C4-2B (cell line): ENCODE measurements around the gene RAP1GAP.

Experiments
- H3K27ac ChIP-seq: fragments of 450-650 bp; 2 replicates; pipeline ENCODE4 v1.5.1; 2017
- CTCF ChIP-seq: fragments of 450-650 bp; conservative IDR thresholded peaks from 2 replicates; pipeline ENCODE4 v1.5.1; 2017; ENCODE audit warnings: mild to moderate bottlenecking
- ZFX ChIP-seq: fragments of 450-650 bp; IDR thresholded peaks from 2 replicates; pipeline ENCODE4 v1.6.1; 2017

RAP1GAP gene

GRCh38 chr1:21641076-21641475, 28.1 kb downstream of the RAP1GAP start:
- no peak overlapping the region for H3K27ac ChIP-seq

GRCh38 chr1:21640653-21641052, 28.5 kb downstream of the RAP1GAP start:
- no peak overlapping the region for H3K27ac ChIP-seq
- TF ChIP-seq CTCF (no peak), ZFX (no peak)

More at GRCh38 chr1:21641076-21641475, 28.1 kb downstream of the RAP1GAP start:
- TF ChIP-seq CTCF (no peak), ZFX (no peak)

GRCh38 chr1:21639594-21640041, 29.5 kb downstream of the RAP1GAP start:
- peak overlapping the region; percentile 62 for H3K27ac ChIP-seq
- TF ChIP-seq ZFX (no peak), CTCF (no peak)

- TF ChIP-seq ZFX (no peak), CTCF (no peak)
- H3K27ac ChIP-seq: peak overlapping the region; percentile 62
Observed at GRCh38 chr1:21638531-21639341, 30.4 kb downstream of the RAP1GAP start.

- H3K27ac ChIP-seq: no peak overlapping the region
- TF ChIP-seq CTCF (no peak), ZFX (no peak)
Observed at GRCh38 chr1:21637514-21637913, 31.6 kb downstream of the RAP1GAP start.

- H3K27ac ChIP-seq: peak overlapping the region; percentile 93
- TF ChIP-seq CTCF (no peak), ZFX (no peak)
Observed at GRCh38 chr1:21636029-21636428, 33.1 kb downstream of the RAP1GAP start.

- peak overlapping the region; percentile 93 for H3K27ac ChIP-seq
- TF ChIP-seq CTCF: no peak
- no peak for TF ChIP-seq ZFX
Observed at GRCh38 chr1:21634806-21635535, 34.2 kb downstream of the RAP1GAP start.
